ENCODE data around the gene DCTN5. TPM values are rescaled to one million over a fixed set of nuclear protein-coding genes. Genes with fewer than 3 reads are reported as not detected.
"Not testable (repeated sequence)": the region's sequence is repeated elsewhere in the genome, so short reads cannot be mapped to it uniquely, and the experiment has no call there.

Gene DCTN5
- total RNA-seq, 2 experiments from 2014 or later: 55.6 to 56.1 TPM

DNA sequence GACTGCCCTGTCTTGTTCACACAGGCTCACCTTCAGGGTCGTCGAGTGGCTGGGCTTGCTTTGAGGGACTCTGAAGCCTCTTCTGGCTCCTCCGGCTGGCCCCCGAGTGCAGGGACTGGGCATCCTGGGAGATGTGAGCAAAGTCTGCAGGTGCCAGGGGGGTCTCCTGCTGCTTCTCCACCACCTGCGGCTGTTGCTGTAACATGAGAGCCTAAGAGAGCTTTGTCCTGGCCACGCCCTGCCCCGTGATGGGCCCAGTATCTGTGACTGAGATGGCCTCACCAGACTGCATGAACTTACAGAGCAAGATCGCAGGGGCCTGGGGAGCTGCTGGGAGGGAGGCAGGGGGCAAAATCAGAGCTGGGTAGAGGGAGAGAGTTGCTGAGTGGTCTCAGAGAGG is 59.2 kb downstream of the DCTN5 start:
- Mint-ChIP-seq H3K27ac (no peak overlapping the region), H3K4me3 (no peak overlapping the region), H3K4me1 (ENCODE audit: low read depth) (peaks cover 2% of the 10 kb centered on the region), H3K9me3 (peaks cover 10% of the 10 kb centered on the region), H3K27me3 (peaks cover 4% of the 10 kb centered on the region), H3K36me3 (peaks cover 5% of the 10 kb centered on the region)
- CTCF ChIA-PET: no interaction called here
- no peak for DNase-seq
- POLR2A ChIA-PET: no interaction called here
- intact Hi-C loops (cut with micrococcal nuclease): no loop called here

DNA sequence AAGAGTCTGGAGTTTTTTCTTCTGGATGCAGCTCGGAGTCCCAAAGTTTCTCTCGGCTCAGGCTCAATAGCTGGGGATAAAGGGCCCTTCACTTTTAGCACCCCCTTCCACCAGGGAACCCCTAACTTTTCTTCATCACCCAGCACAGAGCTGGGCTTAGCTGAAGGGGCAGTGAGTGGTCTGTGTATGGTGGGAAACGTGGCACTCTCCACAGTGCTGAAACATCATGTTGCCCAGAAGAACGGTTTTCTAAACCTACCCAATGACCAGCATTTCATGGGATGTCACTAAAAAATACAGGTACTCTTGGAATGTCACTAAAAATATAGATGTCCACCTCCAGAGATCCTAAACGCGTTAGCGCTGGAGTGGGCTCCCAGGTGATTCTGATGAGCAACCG is 59.8 kb downstream of the DCTN5 start:
- intact Hi-C loops (cut with micrococcal nuclease): no loop called here
- H3K36me3 Mint-ChIP-seq: peaks cover 5% of the 10 kb centered on the region
- ChIA-PET CTCF (interaction anchor here (0.7 kb wide), 1 partner anchor 872 kb away, joined by 4 read pairs; no protein-coding TSS in a partner anchor), POLR2A (no interaction called here)
- H3K27me3 Mint-ChIP-seq: peaks cover 4% of the 10 kb centered on the region
- H3K27ac Mint-ChIP-seq: no peak overlapping the region
- no peak overlapping the region for H3K4me3 Mint-ChIP-seq
- no peak for DNase-seq
- peaks cover 2% of the 10 kb centered on the region for H3K4me1 Mint-ChIP-seq (ENCODE audit: low read depth)
- H3K9me3 Mint-ChIP-seq: peaks cover 10% of the 10 kb centered on the region

DNA sequence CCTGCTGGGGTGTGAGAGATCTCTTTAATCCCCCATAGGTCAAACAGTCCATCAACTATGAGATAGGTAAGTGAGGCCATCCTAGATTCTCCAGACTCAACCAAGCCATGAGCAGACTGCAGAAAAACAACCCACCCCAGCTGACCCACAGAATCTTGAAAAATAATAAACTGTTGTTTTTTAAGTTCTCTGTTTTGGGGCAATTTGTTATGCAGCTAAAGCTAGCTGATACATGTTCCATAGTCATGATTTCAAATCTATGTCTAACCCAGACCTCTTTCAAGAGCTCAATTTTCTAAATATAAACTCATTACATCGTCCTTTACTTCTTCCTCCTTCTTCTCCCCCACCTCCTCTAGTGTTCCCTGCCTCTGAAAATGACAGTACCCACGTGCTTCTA is 61.7 kb downstream of the DCTN5 start:
- intact Hi-C loops (cut with micrococcal nuclease): no loop called here

DNA sequence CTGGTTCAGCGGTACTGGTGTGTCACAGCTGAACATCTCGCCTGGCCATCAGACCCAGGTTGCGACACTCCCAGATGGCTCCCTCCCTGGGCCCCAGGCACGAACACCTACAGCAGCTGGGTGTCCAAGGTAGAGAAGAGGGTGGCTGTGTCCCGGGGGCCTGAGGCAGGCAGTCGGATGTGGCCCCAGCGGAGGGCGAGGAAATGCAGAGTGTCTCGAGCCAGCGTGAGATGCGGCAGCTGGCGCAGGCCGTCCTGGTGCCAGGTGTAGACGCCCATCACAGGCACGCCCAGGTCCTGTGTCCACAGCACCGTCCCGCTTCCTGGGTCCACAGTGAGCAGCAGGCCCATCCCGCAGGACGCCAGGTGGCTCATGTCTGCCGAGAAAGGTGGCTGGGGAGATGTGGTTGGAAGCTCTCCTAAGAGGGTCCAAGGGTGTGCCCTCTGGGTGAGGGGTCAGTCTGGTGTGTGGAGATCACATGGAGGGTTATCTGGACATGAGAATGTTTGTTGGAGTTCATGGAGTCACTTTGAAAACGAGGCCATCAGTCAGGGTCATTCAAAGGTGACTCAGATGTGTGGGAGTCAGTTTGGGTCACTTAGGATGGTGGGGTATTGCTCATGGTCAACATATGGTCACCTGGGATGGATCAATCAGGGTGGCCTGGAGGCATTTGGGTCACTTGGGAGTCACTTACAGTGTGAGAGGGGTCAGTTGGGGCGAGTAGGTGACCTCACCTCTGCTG is 63.7 kb downstream of the DCTN5 start:
- ChIA-PET POLR2A (no interaction called here), CTCF (no interaction called here)
- no peak overlapping the region for H3K27ac Mint-ChIP-seq
- intact Hi-C loops (cut with micrococcal nuclease): no loop called here
- H3K36me3 Mint-ChIP-seq: peaks cover 5% of the 10 kb centered on the region
- peaks cover 17% of the 10 kb centered on the region for H3K9me3 Mint-ChIP-seq
- H3K27me3 Mint-ChIP-seq: peaks cover 5% of the 10 kb centered on the region
- no peak for DNase-seq
- no peak overlapping the region for H3K4me3 Mint-ChIP-seq
- H3K4me1 Mint-ChIP-seq (ENCODE audit: low read depth): no peaks in the 10 kb centered on the region

More for the DNA sequence above, 61.7 kb downstream of the DCTN5 start:
- ChIA-PET POLR2A (no interaction called here), CTCF (interaction anchor here (1.1 kb wide), 1 partner anchor 9 kb away, joined by 3 read pairs; no protein-coding TSS in a partner anchor)
- Mint-ChIP-seq H3K36me3 (peaks cover 5% of the 10 kb centered on the region), H3K27me3 (peaks cover 4% of the 10 kb centered on the region), H3K4me3 (no peak overlapping the region), H3K27ac (no peak overlapping the region), H3K9me3 (peaks cover 10% of the 10 kb centered on the region), H3K4me1 (ENCODE audit: low read depth) (peaks cover 2% of the 10 kb centered on the region)
- DNase-seq: no peak

DNA sequence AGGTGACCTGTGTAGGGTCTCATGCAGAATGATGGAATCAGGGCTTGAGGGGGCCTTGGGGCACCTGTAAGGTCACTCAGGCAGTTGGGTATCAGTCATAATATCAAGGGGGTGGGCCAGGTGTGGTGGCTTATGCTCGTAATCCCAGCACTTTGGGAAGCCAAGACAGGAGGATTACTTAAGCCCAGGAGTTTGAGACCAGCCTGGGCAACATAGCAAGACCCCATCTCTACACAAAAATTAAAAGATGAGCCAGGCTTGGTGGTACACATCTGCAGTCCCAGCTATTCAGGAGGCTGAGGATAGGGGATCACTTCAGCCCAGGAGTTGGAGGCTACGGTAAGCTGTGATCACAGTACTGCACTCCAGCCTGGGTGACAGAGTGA is 64.2 kb downstream of the DCTN5 start:
- Mint-ChIP-seq H3K9me3 (peaks cover 23% of the 10 kb centered on the region), H3K4me1 (ENCODE audit: low read depth) (no peaks in the 10 kb centered on the region), H3K4me3 (no peak overlapping the region), H3K36me3 (peaks cover 5% of the 10 kb centered on the region), H3K27ac (no peak overlapping the region), H3K27me3 (peaks cover 9% of the 10 kb centered on the region)
- ChIA-PET CTCF (no interaction called here), POLR2A (no interaction called here)
- intact Hi-C loops (cut with micrococcal nuclease): no loop called here
- no peak for DNase-seq

DNA sequence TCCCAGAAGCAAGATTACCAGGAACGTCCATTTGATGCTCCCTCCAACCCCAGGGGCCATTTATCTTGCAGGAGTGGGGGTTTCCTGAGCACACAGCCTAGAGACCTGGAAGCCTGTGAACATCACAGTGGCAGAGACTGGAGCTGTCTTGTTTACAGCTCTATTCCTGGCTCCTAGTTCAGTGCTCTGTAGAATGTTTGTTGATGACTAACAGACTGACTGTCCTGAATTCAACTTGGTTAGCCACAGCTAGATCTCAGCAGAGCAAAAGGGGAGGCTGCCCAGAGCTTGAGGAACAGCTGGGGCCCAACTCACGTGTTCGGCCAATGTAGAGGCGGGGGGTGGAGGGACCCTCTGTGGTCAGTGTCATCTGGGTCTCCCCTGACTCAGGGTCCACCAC is 65.2 kb downstream of the DCTN5 start:
- intact Hi-C loops (cut with micrococcal nuclease): no loop called here
- POLR2A ChIA-PET: no interaction called here
- H3K4me1 Mint-ChIP-seq (ENCODE audit: low read depth): no peaks in the 10 kb centered on the region
- H3K27me3 Mint-ChIP-seq: peaks cover 17% of the 10 kb centered on the region
- no peak overlapping the region for H3K4me3 Mint-ChIP-seq
- no peak overlapping the region for H3K27ac Mint-ChIP-seq
- CTCF ChIA-PET: no interaction called here
- DNase-seq: no peak
- peaks cover 5% of the 10 kb centered on the region for H3K36me3 Mint-ChIP-seq
- H3K9me3 Mint-ChIP-seq: peaks cover 24% of the 10 kb centered on the region

DNA sequence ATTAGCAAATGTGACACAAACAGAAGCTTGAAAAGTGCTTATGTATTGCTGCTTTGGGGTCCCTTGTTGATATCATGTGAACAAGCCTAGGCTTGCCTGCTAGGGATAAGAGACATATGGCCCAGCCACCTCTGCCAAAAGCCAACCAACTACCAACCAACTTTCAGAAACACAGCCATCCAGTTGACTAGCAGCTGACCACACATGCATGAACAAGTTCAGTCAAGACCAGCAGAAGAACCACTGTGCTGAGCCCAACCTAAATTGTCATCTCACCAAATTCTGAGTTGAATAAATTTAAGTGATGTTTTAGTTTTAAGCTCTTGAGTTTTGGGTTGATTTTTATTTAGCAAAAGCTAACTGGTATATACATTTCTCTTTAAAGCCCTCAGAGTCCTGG is 68.3 kb downstream of the DCTN5 start:
- H3K9me3 Mint-ChIP-seq: peaks cover 14% of the 10 kb centered on the region
- DNase-seq: no peak
- ChIA-PET CTCF (interaction anchor here (0.8 kb wide), 1 partner anchor 18 kb away, joined by 3 read pairs; no protein-coding TSS in a partner anchor), POLR2A (no interaction called here)
- intact Hi-C loops (cut with micrococcal nuclease): no loop called here
- no peaks in the 10 kb centered on the region for H3K36me3 Mint-ChIP-seq
- no peak overlapping the region for H3K27ac Mint-ChIP-seq
- H3K27me3 Mint-ChIP-seq: peaks cover 32% of the 10 kb centered on the region
- H3K4me3 Mint-ChIP-seq: no peak overlapping the region
- H3K4me1 Mint-ChIP-seq (ENCODE audit: low read depth): no peaks in the 10 kb centered on the region

DNA sequence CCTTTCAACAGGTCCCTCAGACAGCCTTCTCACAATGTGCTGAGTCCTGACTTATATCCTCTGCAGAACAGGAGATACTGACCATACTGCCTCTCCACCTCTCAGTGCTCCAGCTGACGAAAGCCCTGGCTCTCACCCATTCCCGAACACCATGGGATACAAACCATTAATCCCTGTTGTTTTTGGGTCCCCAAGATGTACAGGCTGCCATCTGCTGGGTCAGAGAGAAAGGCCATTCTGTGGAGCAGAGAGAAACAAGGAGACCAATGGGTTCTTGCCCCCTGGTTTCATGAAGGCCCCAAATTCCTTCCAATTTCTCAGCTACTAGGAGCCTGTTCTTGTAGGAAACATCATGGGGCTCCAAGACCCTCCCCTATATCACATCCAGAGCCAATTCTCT is 68.7 kb downstream of the DCTN5 start:
- Mint-ChIP-seq H3K27me3 (peaks cover 34% of the 10 kb centered on the region), H3K9me3 (peaks cover 14% of the 10 kb centered on the region), H3K36me3 (no peaks in the 10 kb centered on the region), H3K4me3 (no peak overlapping the region), H3K4me1 (ENCODE audit: low read depth) (no peaks in the 10 kb centered on the region), H3K27ac (no peak overlapping the region)
- ChIA-PET CTCF (interaction anchor here (0.8 kb wide), 1 partner anchor 18 kb away, joined by 3 read pairs; no protein-coding TSS in a partner anchor), POLR2A (no interaction called here)
- intact Hi-C loops (cut with micrococcal nuclease): no loop called here
- DNase-seq: no peak

DNA sequence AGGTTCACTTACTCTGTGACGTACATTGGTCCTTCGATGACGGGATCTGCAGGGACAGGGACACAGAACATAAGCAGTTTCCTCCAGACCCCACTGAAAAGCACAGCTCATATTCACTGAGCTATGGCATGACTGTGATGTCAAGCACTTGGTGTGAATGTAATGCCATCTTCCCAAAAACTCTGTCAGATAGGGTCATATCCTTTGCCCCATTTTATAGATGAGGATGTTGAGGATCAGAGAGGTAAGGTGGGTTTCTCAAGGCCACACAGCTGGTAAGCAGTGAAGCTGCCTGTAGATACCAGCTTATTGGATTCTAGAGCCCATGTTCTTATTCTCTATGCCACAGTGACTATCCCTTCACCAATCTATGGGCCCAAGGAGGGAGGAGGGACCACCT is 69.2 kb downstream of the DCTN5 start:
- ChIA-PET CTCF (no interaction called here), POLR2A (no interaction called here)
- DNase-seq: no peak
- Mint-ChIP-seq H3K27ac (no peak overlapping the region), H3K4me1 (ENCODE audit: low read depth) (no peaks in the 10 kb centered on the region), H3K9me3 (peaks cover 14% of the 10 kb centered on the region), H3K36me3 (no peaks in the 10 kb centered on the region), H3K27me3 (peaks cover 34% of the 10 kb centered on the region), H3K4me3 (no peak overlapping the region)
- intact Hi-C loops (cut with micrococcal nuclease): no loop called here

DNA sequence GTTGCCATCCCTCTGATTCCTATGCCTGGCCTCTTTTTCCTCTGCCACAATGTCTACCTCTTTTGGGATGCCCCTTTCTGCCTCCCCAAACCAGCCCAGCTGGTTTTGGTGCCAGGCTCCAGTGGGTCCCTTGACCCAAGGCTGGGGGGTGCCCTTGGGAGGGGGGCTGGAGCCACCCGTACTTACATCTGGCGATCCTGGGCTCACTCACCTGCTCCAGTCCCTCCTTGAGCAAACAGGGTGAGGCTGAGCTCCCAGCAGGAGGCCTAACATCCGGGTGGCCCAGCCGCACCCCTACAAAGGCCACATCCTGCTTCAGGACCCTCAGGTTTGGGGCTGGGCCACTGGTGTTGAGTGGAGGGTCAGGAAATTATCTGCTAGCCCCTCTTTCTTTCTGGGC is 70.5 kb downstream of the DCTN5 start:
- H3K27me3 Mint-ChIP-seq: peaks cover 36% of the 10 kb centered on the region
- H3K36me3 Mint-ChIP-seq: no peaks in the 10 kb centered on the region
- intact Hi-C loops (cut with micrococcal nuclease): no loop called here
- H3K27ac Mint-ChIP-seq: no peak overlapping the region
- CTCF ChIA-PET: no interaction called here
- no peaks in the 10 kb centered on the region for H3K4me1 Mint-ChIP-seq (ENCODE audit: low read depth)
- POLR2A ChIA-PET: no interaction called here
- DNase-seq: no peak
- H3K4me3 Mint-ChIP-seq: no peak overlapping the region
- H3K9me3 Mint-ChIP-seq: peaks cover 14% of the 10 kb centered on the region

DNA sequence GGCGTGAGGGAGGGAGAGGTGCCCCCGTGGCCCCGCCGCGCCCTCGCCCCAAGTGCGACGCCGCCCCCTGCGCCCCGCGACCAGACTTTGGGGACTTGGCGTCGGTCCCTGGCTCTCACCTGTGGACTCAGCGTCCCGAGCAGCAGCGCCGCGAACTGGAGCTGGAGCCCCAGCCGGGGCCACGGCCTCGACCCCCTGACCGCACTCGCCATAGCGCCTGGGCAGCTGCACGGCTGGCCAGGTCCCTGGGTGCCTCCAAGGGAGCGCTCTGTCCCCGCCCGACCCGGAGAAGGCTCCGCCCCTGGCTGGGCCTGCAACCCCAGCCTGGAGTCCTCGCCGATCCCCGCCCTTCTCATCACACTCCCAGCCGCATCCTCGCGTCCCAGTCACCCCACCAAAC is 71.7 kb downstream of the DCTN5 start, which contains the start of gene ERN2:
TSS of gene ERN2 (minus strand) at position 247 of the 400 bp plus-strand sequence. CDS start at position 212, 35 bp downstream.
- Mint-ChIP-seq H3K27me3 (peaks cover 39% of the 10 kb centered on the region), H3K9me3 (peaks cover 14% of the 10 kb centered on the region), H3K36me3 (no peaks in the 10 kb centered on the region), H3K4me3 (no peak within 1 kb of the TSS), H3K4me1 (ENCODE audit: low read depth) (no peaks in the 10 kb centered on the region), H3K27ac (no peak within 1 kb of the TSS)
- no peak for DNase-seq
- CTCF ChIA-PET: interaction anchor here (1.7 kb wide), 1 partner anchor 13 kb away, joined by 3 read pairs; no protein-coding TSS in a partner anchor
- intact Hi-C loops (cut with micrococcal nuclease): no loop called here
- POLR2A ChIA-PET: no interaction called here

DNA sequence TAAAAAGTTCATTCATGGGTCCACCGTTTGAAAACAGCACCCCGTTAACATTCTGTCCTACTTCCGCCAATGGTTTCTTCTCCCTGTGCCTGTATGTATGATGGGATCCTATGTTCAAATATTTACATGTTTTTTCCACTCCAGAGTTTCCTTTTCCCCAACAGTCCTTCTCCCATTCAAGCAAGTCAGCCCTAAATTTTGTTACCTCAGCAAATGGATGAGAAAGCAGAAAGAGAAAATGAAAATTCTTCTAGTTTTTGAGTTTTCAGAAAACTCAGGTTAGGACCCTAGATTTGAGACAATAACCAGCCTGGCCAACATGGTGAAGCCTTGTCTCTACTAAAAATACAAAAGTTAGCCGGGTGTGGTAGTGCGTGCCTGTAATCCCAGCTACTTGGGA is 75.2 kb downstream of the DCTN5 start:
- H3K9me3 Mint-ChIP-seq: no peaks in the 10 kb centered on the region
- no peak overlapping the region for H3K27ac Mint-ChIP-seq
- H3K36me3 Mint-ChIP-seq: no peaks in the 10 kb centered on the region
- H3K4me3 Mint-ChIP-seq: no peak overlapping the region
- peaks cover 28% of the 10 kb centered on the region for H3K27me3 Mint-ChIP-seq
- DNase-seq: no peak
- intact Hi-C loops (cut with micrococcal nuclease): no loop called here
- no peaks in the 10 kb centered on the region for H3K4me1 Mint-ChIP-seq (ENCODE audit: low read depth)
- POLR2A ChIA-PET: no interaction called here
- CTCF ChIA-PET: no interaction called here

DNA sequence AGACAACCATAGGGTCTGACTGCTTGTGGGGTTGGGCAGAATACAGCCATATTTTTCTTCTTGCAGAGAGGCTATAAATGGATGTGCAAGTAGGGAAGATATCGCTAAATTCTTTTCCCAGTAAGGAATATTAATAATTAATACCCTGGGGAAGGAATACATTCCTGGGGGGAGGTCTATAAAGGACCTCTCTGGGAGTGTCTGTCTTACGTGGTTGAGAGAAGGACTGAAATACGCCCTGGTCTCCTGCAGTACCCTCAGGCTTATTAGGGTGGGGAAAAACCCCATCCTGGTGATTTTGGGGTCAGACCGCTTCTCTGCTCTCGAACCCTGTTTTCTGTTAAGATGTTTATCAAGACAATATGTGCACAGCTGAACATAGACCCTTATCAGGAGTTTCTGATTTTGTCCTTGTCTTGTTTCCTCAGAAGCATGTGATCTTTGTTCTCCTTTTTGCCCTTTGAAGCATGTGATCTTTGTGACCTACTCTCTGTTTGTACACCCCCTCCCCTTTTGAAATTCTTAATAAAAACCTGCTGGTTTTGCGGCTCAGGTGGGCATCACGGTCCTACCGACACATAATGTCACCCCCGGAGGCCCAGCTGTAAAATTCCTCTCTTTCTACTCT is 81.5 kb downstream of the DCTN5 start:
- H3K4me3 Mint-ChIP-seq: not testable (repeated sequence)

More for the DNA sequence above, 81.5 kb downstream of the DCTN5 start:
- DNase-seq; CTCF ChIA-PET; H3K9me3 Mint-ChIP-seq; H3K4me1 Mint-ChIP-seq (ENCODE audit: low read depth); intact Hi-C loops (cut with micrococcal nuclease); H3K36me3 Mint-ChIP-seq; H3K27ac Mint-ChIP-seq: not testable (repeated sequence)
- H3K27me3 Mint-ChIP-seq: peaks cover 14% of the 10 kb centered on the region
- POLR2A ChIA-PET: interaction anchor here (0.6 kb wide), 1 partner anchor 154 kb away, joined by 3 read pairs; no protein-coding TSS in a partner anchor

Measured in activated CD4-positive, alpha-beta memory T cell treated with anti-CD3 and anti-CD28 coated beads for 36 hours (primary cell).